IPS-18c (cell line): ENCODE measurements around the gene MACROD2.
"Not testable (repeated sequence)": the region's sequence is repeated elsewhere in the genome, so short reads cannot be mapped to it uniquely, and the experiment has no call there.

Experiments
- H3K4me3 ChIP-seq: 2 replicates; pipeline ENCODE4 v1.7.0; 2013; ENCODE audit warnings: low read depth, mild to moderate bottlenecking, low read length, moderate library complexity; ENCODE audit not compliant: insufficient read depth
- H3K9me3 ChIP-seq: one replicate; pipeline ENCODE4 v1.6.1; 2013; ENCODE audit warnings: mild to moderate bottlenecking, low read length, moderate library complexity; ENCODE audit not compliant: control insufficient read depth, insufficient read depth

The MACROD2 gene

DNA sequence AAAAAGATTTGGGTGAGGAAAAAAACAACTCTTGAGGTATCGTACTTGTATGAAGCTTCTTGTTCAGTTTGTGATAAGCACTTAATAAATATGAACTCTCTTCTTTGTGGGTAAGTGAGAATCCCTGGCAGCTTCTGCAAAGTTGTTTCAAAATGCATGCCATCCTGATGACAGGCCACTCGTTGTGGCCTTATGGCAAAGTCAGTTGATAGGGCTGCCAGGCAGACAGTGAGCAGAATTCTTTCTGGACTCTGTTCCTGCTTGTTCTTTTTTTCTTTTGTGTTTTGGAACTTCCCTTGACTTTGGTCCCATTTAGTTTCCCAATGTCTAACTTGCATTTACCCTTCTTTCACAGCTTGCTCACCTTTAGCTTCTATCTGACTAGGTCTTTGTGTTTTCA lies 1325.6 kb downstream of the MACROD2 start:
- Histone ChIP-seq H3K4me3 (no peak overlapping the region), H3K9me3 (no peaks in the 10 kb centered on the region)

DNA sequence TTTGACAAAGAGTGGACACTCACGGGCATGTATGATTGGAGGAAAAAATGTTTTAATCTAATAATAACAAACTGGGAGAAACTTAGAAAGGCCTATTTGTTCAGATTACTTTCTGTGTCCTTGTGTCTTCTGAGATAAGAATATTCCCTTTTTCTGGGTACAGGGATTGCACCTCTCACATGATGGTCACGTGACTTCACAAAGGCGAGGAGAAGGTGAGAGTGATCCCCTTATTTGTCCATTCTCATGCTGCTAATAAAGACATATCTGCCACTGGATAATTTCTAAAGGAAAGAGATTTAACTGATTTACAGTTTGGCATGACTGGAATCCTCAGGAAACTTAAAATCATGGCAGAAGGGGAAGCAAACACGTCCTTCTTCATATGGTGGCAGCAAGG lies 1331.8 kb downstream of the MACROD2 start:
- no peak overlapping the region for H3K4me3 ChIP-seq
- no peaks in the 10 kb centered on the region for H3K9me3 ChIP-seq

DNA sequence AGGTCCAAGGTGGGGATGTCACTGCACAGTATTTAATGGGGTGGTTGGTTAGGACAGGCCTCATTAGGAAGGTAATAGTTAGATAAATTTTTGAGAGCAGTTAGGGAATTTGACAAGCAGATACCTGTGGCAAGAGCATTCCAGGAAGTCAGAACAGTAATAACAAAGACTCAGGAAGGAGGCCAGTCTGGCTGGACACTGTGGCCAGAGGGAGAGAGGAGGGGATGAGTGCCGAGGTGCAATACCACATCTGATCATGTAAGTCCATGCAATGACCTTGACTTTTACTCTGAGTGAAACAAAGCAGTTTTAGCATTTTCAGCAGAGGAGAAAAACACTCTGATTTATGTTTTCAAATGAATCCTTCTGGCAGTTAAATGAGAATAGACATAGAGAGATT lies 1332.8 kb downstream of the MACROD2 start:
- Histone ChIP-seq H3K9me3 (no peaks in the 10 kb centered on the region), H3K4me3 (no peak overlapping the region)

DNA sequence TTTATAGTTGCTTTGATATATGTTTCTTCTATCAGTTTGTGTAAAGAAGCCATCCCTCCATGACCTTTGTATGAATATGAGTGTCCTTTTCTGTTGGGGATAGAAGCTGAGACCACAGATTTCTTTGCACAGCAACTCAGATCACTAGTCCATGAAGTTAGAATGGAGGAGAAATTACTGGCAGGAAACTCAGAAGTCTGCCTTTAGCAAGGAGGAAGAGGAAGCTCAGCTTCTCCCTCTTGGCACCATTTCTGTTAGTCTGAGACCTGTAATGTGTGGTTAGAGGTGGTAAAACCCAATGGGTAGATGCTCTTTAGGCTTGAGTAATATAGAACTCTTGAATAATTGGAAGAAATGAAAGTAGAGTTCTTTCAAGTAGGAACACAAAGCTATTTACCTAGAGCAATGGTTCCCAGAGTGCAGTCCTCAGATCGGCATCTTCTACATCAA lies 1337.4 kb downstream of the MACROD2 start:
- no peak overlapping the region for H3K4me3 ChIP-seq
- H3K9me3 ChIP-seq = no peaks in the 10 kb centered on the region

DNA sequence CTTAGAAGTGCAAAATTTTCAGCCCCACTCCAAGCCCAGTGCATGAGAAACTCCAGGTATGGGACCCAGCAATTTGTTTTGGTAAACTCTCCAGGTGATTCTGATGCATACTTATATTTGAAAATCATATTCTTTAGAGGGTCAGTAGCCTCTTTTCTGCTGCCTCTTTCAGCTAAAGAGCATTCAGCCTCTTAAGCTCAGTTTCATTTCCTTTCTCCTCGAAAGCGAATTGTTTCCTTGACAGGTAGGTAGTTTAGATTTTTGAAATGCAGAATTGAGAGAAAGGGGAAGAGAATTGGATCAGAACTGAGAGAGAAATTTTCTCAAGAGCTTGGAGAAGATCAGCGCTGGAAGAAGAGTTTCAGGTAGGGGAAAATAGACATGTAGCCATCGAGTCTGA lies 1337.9 kb downstream of the MACROD2 start:
- Histone ChIP-seq H3K9me3 (no peaks in the 10 kb centered on the region), H3K4me3 (no peak overlapping the region)

DNA sequence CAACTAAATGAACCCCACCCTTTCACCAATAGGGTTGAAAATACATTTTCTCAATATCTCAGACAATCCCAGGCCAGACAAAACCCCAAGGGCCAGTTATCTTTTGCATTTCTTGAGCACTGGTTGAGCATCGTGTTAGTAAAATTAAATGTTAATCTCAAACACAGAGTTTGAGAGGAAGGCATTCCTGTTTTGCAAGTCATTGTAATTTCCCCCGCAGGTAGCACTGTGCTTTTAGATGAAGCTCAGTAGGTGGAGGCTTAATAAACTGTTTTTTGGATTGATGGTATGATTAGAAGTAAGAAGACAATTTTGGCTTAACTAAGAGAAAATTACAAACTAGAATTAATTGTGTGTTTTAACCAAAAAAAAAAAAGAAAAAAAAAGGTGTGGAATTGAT lies 1340.7 kb downstream of the MACROD2 start:
- no peak overlapping the region for H3K4me3 ChIP-seq
- no peaks in the 10 kb centered on the region for H3K9me3 ChIP-seq

DNA sequence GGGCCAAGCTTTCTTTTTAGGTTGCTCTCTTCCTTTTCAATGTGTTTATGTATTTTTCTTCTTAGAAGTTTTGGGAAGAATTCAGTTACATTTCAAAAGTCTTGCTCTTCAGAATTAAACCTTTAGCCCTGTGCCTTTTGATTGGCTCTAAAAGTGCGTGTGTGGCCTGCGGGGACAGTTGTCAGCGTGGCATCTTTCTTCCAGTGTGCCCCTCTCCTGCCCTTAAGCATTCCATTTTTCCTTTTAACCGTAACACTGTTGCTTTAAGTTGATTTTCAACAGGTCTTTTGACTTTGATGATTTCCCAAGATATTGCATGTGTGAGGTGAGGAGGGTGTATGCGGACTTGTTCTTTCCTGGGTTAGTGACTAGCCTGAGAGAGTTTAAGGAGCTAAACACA lies 1341.2 kb downstream of the MACROD2 start:
- no peaks in the 10 kb centered on the region for H3K9me3 ChIP-seq

DNA sequence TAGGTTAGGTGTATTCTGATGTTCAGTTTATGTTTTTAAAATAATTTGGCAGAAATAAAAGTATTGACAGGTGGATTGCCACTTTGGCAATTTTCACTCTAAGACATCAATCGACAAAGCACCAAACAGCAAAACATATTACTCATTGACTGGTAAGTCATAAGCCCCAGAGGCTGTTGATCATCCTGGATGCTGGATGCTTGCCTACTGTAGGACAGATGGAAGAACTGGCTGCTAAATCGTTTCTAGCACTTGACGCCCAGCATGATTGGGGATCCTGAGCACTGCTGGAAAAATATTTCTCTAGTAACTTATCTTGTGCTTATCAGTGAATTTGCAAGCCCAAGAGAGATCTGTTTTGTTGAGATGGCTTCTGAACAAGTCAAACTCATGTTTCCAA lies 1343.9 kb downstream of the MACROD2 start:
- H3K9me3 ChIP-seq = no peaks in the 10 kb centered on the region
- H3K4me3 ChIP-seq = no peak overlapping the region

More for the DNA sequence above, 1341.2 kb downstream of the MACROD2 start:
- no peak overlapping the region for H3K4me3 ChIP-seq

DNA sequence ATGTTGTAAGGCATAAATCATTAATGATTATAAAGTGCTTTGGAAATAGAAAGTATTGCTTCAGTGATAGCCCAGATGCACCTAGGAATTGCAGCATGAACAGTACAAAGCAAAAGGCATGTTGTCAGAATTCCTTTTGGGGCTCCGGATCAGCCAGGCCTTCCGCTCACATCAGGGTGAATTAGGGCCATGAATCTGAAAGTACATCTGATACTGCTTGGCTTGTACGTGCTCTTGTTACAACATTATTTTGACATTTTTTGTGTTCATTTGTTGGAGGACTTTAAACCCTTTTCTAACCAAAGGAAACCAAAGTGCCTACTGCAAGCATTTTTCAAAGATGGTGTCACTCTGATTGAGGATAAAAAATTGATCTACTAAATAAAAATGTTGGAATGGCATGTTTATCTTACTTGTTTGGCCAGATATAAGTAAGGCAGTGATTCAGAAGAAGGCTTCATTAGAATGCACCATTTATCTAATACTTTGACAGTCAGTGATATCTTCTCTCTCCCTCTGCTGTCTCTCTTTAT lies 1347.7 kb downstream of the MACROD2 start:
- no peak overlapping the region for H3K4me3 ChIP-seq
- H3K9me3 ChIP-seq = peaks cover 3% of the 10 kb centered on the region

DNA sequence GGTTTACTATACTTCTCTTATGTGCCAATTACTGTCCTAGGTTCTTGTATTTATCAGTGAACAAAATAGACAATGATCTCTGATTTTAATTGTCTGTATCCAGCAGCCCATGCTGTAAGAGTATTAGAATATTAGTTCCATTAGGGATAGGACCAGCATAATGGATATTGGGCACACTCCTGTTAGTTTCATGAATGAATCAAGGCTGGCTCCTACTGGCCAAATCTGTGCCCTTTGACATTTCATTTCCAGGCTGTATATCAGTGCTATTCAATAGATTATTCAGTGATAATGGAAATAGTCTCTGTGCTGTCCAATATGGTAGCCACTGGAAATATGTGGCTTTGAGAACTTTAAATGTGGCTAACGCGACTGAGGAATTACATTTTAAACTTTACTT lies 1350.0 kb downstream of the MACROD2 start:
- H3K4me3 ChIP-seq = no peak overlapping the region
- H3K9me3 ChIP-seq = peaks cover 5% of the 10 kb centered on the region

DNA sequence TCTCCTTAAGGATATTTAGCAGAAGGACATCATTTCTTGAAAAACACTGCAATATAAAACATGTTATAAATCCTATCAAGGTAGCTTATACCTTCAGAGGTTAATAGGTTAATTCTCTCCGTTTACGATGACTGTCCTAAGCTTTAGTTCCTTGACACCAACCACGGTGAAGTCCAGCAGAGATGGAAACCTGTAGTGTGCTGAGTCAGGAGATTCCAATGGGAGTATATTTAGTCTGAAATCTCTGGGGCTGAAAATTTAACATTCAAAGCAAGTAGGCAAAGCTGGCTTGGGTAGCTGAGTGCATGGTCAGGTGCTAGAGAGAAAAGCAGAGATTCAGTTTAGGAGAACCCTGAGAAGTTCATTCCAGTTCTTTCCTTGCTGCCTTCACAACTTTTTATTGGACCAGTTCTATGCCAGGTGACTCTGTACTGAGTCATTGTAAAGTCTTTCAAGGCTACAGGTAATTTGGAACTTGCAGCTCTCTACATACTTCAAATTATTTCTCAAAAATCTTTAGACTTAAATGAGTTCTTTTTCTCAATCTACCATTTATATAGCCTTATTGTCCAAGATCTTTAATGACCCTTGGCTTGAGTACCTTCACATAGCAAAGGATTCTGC lies 1351.5 kb downstream of the MACROD2 start:
- Histone ChIP-seq H3K4me3 (no peak overlapping the region), H3K9me3 (peaks cover 5% of the 10 kb centered on the region)

DNA sequence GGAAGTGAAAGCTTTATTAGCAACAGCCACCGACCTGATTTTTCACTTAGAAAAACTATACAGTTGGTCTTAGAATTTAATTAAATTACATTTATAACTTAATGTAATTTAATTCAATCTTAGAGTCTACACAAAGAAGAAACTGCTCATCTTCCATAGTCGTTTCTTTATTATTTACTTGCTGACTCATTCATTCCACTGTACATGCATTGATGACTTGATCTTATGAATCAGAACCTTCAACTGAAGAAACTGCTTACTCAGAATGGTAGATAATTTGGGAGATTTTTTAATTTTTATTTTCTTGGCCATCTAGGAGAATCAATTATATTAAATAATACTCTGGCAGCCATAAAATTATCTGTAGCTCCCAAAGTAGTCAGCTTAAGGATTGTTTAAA lies 1363.7 kb downstream of the MACROD2 start:
- H3K9me3 ChIP-seq = no peaks in the 10 kb centered on the region
- H3K4me3 ChIP-seq = no peak overlapping the region

DNA sequence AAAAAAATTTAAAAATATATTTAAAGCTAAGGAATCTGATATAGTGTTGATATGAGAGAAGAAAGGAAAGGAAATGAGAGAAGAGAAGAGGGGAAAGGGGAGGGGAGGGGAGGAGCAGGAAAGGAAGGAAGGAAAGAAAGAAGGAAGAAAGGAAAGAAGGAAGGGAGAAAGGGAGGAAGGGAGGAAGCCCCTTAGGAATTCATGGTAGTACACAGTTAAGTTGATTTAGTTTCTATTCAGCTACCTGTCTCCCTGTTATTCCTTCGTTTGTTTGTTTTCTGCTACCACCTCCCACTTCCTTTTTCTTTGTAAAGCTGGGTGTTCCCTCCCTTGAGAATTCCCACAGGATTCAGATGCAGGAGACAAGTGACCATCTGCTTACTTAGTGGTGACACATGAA lies 1367.5 kb downstream of the MACROD2 start:
- H3K4me3 ChIP-seq = no peak overlapping the region
- H3K9me3 ChIP-seq = no peaks in the 10 kb centered on the region

DNA sequence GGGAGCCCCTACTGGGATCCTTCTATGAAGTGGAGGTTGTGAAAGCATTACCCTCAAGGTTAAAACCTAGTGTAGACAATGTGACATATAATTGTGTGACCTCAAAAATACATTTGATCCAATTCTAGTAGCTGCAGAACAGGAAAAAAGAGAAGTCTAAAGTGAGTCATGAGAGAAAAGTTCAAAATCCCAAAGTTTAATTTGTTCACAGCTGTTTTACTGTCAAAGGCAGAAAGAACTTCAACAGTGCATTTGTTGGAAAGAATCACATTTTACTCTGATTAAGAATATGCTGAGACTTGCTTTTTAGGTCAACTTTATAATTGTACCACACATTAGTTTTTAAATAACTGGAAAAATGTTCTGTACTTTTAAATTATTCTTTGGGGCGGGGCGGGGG lies 1369.5 kb downstream of the MACROD2 start:
- Histone ChIP-seq H3K4me3 (no peak overlapping the region), H3K9me3 (no peaks in the 10 kb centered on the region)

DNA sequence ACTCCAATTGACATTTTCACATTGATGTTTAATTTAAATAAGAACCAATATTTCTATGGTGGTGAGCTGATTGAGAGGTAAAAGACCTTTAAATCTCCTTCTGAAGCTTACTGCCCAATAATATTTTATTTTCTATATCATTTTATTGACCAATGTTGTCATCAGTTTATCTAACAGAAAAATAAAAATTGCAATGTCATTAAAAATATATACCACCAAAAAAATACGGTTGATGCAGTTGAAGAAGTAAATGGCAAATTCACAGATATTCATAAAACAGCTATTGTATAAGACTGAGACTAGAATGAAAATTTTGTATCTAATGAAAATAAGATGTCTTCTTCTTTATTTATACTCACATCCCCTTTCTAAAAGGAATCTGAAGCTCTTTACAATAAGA lies 1375.1 kb downstream of the MACROD2 start:
- Histone ChIP-seq H3K4me3 (no peak overlapping the region), H3K9me3 (no peaks in the 10 kb centered on the region)

DNA sequence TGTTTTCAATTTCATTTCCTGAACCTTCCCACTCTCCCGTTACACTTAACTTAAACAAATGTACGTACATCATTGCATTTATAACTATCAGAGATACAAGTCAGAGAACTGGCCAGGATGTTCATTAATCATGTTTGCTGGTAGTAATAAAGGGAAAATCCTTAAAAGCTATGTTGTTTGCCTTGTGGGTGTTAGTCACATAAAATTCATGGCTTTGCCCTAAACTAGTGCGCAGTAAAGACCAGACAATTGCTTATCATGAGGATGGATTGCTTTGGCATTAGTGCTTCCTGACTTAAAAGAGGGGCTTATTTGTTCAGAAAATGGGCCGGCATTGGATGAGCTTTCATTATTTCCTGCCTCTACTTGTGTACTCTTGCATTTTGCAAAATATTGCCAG lies 1379.4 kb downstream of the MACROD2 start:
- no peaks in the 10 kb centered on the region for H3K9me3 ChIP-seq
- no peak overlapping the region for H3K4me3 ChIP-seq

DNA sequence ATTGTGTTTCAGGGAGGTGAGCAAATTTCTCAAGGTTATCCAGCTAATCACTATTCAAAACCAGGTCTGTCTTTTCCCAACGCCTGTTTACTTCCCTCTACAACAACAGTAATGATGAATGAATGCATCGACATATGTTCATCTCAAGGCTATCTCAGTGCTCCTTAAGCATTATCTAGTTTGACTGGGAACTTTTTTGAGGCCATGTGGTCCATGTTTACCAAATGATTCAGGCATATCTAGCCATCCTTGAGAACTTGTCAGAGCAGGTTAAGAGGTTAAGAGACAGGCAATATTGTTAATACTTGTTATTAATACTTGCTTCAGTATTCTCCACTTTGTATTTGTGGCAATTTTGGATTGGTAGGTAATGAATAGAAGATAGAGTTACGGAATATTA lies 1380.5 kb downstream of the MACROD2 start:
- Histone ChIP-seq H3K9me3 (no peaks in the 10 kb centered on the region), H3K4me3 (no peak overlapping the region)

DNA sequence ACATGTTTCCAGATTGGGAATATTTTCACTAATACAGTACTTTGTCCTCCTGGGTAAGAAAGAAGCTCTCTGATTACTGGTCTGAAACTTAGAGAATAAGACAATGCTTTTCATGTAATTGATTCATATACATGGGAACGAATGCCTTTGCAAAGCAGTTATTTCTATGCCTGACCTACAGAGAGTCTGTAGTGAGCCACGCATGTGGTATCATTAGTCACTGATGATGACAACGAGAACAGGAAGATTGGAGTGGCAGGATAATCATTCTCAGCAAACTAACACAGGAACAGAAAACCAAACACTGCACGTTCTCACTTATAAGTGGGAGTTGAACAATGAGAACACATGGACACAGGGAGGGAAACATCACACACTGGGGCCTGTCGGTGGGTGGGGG lies 1382.3 kb downstream of the MACROD2 start:
- not testable (repeated sequence) for H3K4me3 ChIP-seq, H3K9me3 ChIP-seq

DNA sequence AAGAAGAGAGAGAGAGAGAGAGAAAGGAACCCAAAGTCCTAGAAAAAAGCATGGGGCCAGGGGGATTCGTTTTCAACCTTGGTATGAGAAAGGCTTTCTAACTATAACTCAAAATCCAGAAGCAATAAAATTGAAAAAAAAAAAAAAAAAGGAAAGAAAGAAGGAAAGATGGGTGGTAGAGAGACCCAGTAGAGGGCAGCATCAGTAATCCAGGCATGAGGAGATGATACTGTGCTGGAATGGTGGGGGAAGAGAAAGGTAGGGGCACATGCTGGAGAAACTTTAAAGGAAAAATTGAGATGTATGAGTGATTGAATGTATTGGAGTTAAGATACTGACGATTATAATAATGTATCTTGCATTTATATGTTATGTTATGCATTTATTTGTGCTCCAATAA lies 1382.8 kb downstream of the MACROD2 start:
- Histone ChIP-seq H3K9me3 (no peaks in the 10 kb centered on the region), H3K4me3 (no peak overlapping the region)
